Stimulated activated CD4-positive, alpha-beta T cell treated with anti-CD3 and anti-CD28 coated beads, Interleukin-4, amount 100 ng/mL, for 1 hour (primary cell): ENCODE measurements around the gene MFSD12.

Experiments used
- DNase-seq: peaks from one replicate; pipeline ENCODE4 v3.0.0-alpha.2; 2020

MFSD12 gene

GRCh38 chr19:3557461-3558248 is at the start of gene MFSD12:
TSS of gene MFSD12 (minus strand) at chr19:3557586. CDS start at chr19:3557403, 183 bp downstream.
- DNase-seq, result peak; percentile 97

- DNase-seq, result peak; percentile 67
Measured at GRCh38 chr19:3606690-3607289, 49.4 kb upstream of the MFSD12 start, which contains the start of gene TBXA2R. TSS of gene TBXA2R (minus strand) at chr19:3606875. CDS start at chr19:3600634, 6,241 bp downstream.

GRCh38 chr19:3606174-3606689 is 48.8 kb upstream of the MFSD12 start:
- DNase-seq, result no peak

GRCh38 chr19:3605770-3606169 is 48.4 kb upstream of the MFSD12 start:
- no peak for DNase-seq

- DNase-seq, result no peak
Measured at GRCh38 chr19:3605361-3605760, 48.0 kb upstream of the MFSD12 start.

GRCh38 chr19:3604987-3605343 is 47.6 kb upstream of the MFSD12 start:
- DNase-seq, result no peak

- DNase-seq, result no peak
Measured at GRCh38 chr19:3604227-3604986, 47.0 kb upstream of the MFSD12 start.

GRCh38 chr19:3603121-3603811 is 45.9 kb upstream of the MFSD12 start:
- DNase-seq, result no peak

- no peak for DNase-seq
Measured at GRCh38 chr19:3601021-3601420, 43.6 kb upstream of the MFSD12 start.

- no peak for DNase-seq
Measured at GRCh38 chr19:3599776-3600187, 42.4 kb upstream of the MFSD12 start.

- no peak for DNase-seq
Measured at GRCh38 chr19:3595521-3596061, 38.2 kb upstream of the MFSD12 start.

GRCh38 chr19:3593156-3593555 is 35.8 kb upstream of the MFSD12 start:
- DNase-seq, result no peak

GRCh38 chr19:3591876-3592613 is 34.7 kb upstream of the MFSD12 start:
- no peak for DNase-seq

GRCh38 chr19:3590991-3591659 is 33.7 kb upstream of the MFSD12 start:
- DNase-seq, result no peak

- DNase-seq, result no peak
Measured at GRCh38 chr19:3589949-3590348, 32.6 kb upstream of the MFSD12 start.

- DNase-seq, result no peak
Measured at GRCh38 chr19:3589439-3589838, 32.1 kb upstream of the MFSD12 start.

GRCh38 chr19:3586707-3587346 is 29.4 kb upstream of the MFSD12 start:
- no peak for DNase-seq

- DNase-seq, result peak; percentile 56
Measured at GRCh38 chr19:3586127-3586626, 28.8 kb upstream of the MFSD12 start.

- no peak for DNase-seq
Measured at GRCh38 chr19:3585301-3586126, 28.1 kb upstream of the MFSD12 start, which contains the start of gene GIPC3. TSS of gene GIPC3 (plus strand) at chr19:3585478. CDS start at chr19:3585598, 120 bp downstream.
